Measurements from ENCODE around the gene MRPL58. TPM values are rescaled to one million over a fixed set of nuclear protein-coding genes. Genes with fewer than 3 reads are reported as not detected.
"Not testable (repeated sequence)": the region's sequence is repeated elsewhere in the genome, so short reads cannot be mapped to it uniquely, and the experiment has no call there.

Gene MRPL58
- total and polyA plus RNA-seq, 2 of the 8 experiments (the other 6 are each of a cell fraction or from before 2014, with no cell fraction given): 43.6 to 49.1 TPM

DNA sequence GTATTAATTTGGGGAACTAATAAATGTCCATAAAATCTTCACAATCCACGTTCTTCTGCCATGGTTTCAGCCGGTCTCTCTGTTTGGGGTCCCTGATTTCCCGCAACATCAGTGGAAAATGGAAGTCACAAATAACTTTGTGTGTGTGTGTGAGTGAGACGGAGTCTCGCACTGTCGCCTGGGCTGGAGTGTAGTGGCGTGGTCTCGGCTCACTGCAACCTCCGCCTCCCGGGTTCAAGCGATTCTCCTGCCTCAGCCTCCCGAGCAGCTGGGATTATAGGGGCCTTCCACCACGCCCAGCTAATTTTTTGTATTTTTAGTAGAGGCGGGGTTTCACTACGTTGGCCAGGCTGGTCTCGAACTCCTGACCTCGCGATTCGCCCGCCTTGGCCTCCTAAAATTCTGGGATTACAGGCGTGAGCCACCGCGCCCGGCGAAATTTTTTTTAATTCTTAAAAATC, 33.5 kb downstream of the MRPL58 start:
- DNase-seq (ENCODE audit: low read depth in 1 of 2, low spot score in 2 of 2); H2AFZ ChIP-seq (ENCODE audit: low read length); H3K56ac ChIP-seq (replicated peaks; ENCODE audit: insufficient read length, low read depth, low read length); H3K4ac ChIP-seq (replicated peaks; ENCODE audit: insufficient read length, low read depth, low read length); H3K27me3 ChIP-seq (replicated peaks in 1 of 4; ENCODE audit: control insufficient read depth in 3 of 4, extremely low read depth in 1 of 4, insufficient read depth in 3 of 4, low read length in 3 of 4); H3K79me1 ChIP-seq (ENCODE audit: low read depth, low read length); FAIRE-seq; H3K9me3 ChIP-seq (ENCODE audit: insufficient read depth in 2 of 2, low read depth in 1 of 2, low read length in 1 of 2); CTCF ChIA-PET (ENCODE audit: partially characterized antibody); H2AK5ac ChIP-seq (ENCODE audit: low read depth, low read length); H2BK15ac ChIP-seq (ENCODE audit: low read length); H2BK12ac ChIP-seq (ENCODE audit: low read depth, low read length); H4K91ac ChIP-seq (replicated peaks; ENCODE audit: insufficient read length, low read length); H3K23me2 ChIP-seq (ENCODE audit: low read depth, low read length); H2BK120ac ChIP-seq (replicated peaks; ENCODE audit: low read depth, low read length); H4K20me1 ChIP-seq (replicated peaks in 1 of 2; ENCODE audit: control insufficient read depth in 1 of 2, insufficient read depth in 2 of 2, low read length in 2 of 2); H3K14ac ChIP-seq (ENCODE audit: insufficient read length); H3K23ac ChIP-seq (ENCODE audit: insufficient read length); H3K27ac ChIP-seq (ENCODE audit: low read depth, low read length); H2BK20ac ChIP-seq (ENCODE audit: low read length); H4K8ac ChIP-seq (ENCODE audit: extremely low read depth, insufficient read depth, low read length): not testable (repeated sequence)
- Histone ChIP-seq H3K4me2 (ENCODE audit: insufficient read depth in 1 of 2, low read depth in 2 of 2, low read length in 2 of 2) (peak overlapping the region; percentile 49 to 75), H3K79me2 (ENCODE audit: control insufficient read depth in 1 of 2, insufficient read depth in 2 of 2, low read length in 2 of 2) (peaks cover 8 to 36% of the 10 kb centered on the region in 2 experiments), H3K4me1 (replicated peaks in 1 of 4; ENCODE audit: control insufficient read depth in 3 of 4, insufficient read depth in 4 of 4, low read length in 3 of 4) (peaks cover 4 to 20% (median 6%) of the 10 kb centered on the region in 4 experiments; a peak in 6 of 7 replicates), H2BK5ac (ENCODE audit: low read depth, low read length) (0 out of 2 replicates have a peak overlapping the region, but pooled peaks have one; percentile 98), H3K18ac (ENCODE audit: extremely low read depth, low read length) (peak overlapping the region; percentile 11; the same call in 1 of the 2 replicates), H4K5ac (ENCODE audit: insufficient read length, low read depth, low read length) (peak overlapping the region; percentile 96), H3K4me3 (ENCODE audit: extremely low read depth in 1 of 4, insufficient read depth in 2 of 4, low read depth in 3 of 4, low read length in 4 of 4) (peak overlapping the region; percentile 86 to 98 (median 97)), H3K36me3 (ENCODE audit: control insufficient read depth in 2 of 4, insufficient read depth in 4 of 4, low read length in 3 of 4) (peaks cover 0 to 34% (median 11%) of the 10 kb centered on the region in 4 experiments; a peak in 6 of 8 replicates), H3K9ac (replicated peaks in 1 of 4; ENCODE audit: extremely low read depth in 1 of 4, low read depth in 3 of 4, low read length in 3 of 4) (peak overlapping the region in 3 of 4 experiments; percentile 35 to 80 (median 79); a peak in 5 of 7 replicates)
- POLR2A ChIA-PET (ENCODE audit: partially characterized antibody): interaction anchor here (0.5 to 4.8 kb wide), 15 partner anchors 8 to 193 kb away, joined by 3 to 20 read pairs (median 3); partner anchors contain the start of genes CDR2L, HID1, MRPL58 and NT5C
- WGBS, 2 experiments (ENCODE audit: extremely low coverage in 1 of 2, insufficient coverage in 1 of 2, insufficient read length in 1 of 2, insufficient replicate concordance in 2 of 2, low coverage in 1 of 2, low lambda C conversion rate in 2 of 2, missing lambda C conversion rate in 1 of 2): 2% methylated on average over 23 of the region's 25 CpGs; no CpG with 5 or more reads in 1 of the 2 experiments
